GM12865 (cell line): ENCODE results near the gene RAB27B.

Source experiments
- DNase-seq: peaks from one replicate; pipeline ENCODE4 v3.0.0; 2010; ENCODE audit warnings: low read depth
- H3K4me3 ChIP-seq: 2 replicates; pipeline ENCODE4 v1.5.1; 2011; ENCODE audit warnings: mild to moderate bottlenecking, low read depth, low read length, control low read depth
- CTCF ChIP-seq: IDR thresholded peaks from 2 replicates; pipeline ENCODE4 v1.5.1; 2011; ENCODE audit warnings: low read length, control low read depth, low read depth, inconsistent platforms; ENCODE audit not compliant: insufficient read depth; ENCODE audit errors: missing control alignments

Gene RAB27B

GRCh38 chr18:54790109-54790508, 38.2 kb upstream of the RAB27B start:
- no peak overlapping the region for H3K4me3 ChIP-seq
- no peak for DNase-seq
- no peak for TF ChIP-seq CTCF

GRCh38 chr18:54791657-54792056, 36.6 kb upstream of the RAB27B start:
- no peak for TF ChIP-seq CTCF
- H3K4me3 ChIP-seq, result no peak overlapping the region

GRCh38 chr18:54792079-54792478, 36.2 kb upstream of the RAB27B start:
- no peak for DNase-seq
- H3K4me3 ChIP-seq, result no peak overlapping the region
- no peak for TF ChIP-seq CTCF

More at GRCh38 chr18:54791657-54792056, 36.6 kb upstream of the RAB27B start:
- DNase-seq, result no peak

GRCh38 chr18:54794823-54795222, 33.5 kb upstream of the RAB27B start:
- no peak for TF ChIP-seq CTCF
- DNase-seq, result no peak
- no peak overlapping the region for H3K4me3 ChIP-seq

GRCh38 chr18:54798186-54798585, 30.1 kb upstream of the RAB27B start:
- TF ChIP-seq CTCF, result no peak
- no peak overlapping the region for H3K4me3 ChIP-seq
- no peak for DNase-seq

- H3K4me3 ChIP-seq, result no peak overlapping the region
- no peak for DNase-seq
- no peak for TF ChIP-seq CTCF
Observed at GRCh38 chr18:54801374-54801773, 26.9 kb upstream of the RAB27B start.

- no peak for DNase-seq
- no peak for TF ChIP-seq CTCF
- H3K4me3 ChIP-seq, result no peak overlapping the region
Observed at GRCh38 chr18:54802178-54802577, 26.1 kb upstream of the RAB27B start.
